GM19023 (cell line): ENCODE data around the gene ZNF541.
"Not testable (repeated sequence)": the region's sequence is repeated elsewhere in the genome, so short reads cannot be mapped to it uniquely, and the experiment has no call there.

Experiments
- ATAC-seq: cut with Tn5 transposase; IDR thresholded peaks from one replicate; pipeline ENCODE4 v1.9.1; 2021; ENCODE audit warnings: mild to moderate bottlenecking, moderate library complexity; ENCODE audit not compliant: unreplicated experiment

ZNF541 gene

GRCh38 chr19:47599671-47600245 is 26.8 kb upstream of the ZNF541 start:
- ATAC-seq, result not testable (repeated sequence)

DNA sequence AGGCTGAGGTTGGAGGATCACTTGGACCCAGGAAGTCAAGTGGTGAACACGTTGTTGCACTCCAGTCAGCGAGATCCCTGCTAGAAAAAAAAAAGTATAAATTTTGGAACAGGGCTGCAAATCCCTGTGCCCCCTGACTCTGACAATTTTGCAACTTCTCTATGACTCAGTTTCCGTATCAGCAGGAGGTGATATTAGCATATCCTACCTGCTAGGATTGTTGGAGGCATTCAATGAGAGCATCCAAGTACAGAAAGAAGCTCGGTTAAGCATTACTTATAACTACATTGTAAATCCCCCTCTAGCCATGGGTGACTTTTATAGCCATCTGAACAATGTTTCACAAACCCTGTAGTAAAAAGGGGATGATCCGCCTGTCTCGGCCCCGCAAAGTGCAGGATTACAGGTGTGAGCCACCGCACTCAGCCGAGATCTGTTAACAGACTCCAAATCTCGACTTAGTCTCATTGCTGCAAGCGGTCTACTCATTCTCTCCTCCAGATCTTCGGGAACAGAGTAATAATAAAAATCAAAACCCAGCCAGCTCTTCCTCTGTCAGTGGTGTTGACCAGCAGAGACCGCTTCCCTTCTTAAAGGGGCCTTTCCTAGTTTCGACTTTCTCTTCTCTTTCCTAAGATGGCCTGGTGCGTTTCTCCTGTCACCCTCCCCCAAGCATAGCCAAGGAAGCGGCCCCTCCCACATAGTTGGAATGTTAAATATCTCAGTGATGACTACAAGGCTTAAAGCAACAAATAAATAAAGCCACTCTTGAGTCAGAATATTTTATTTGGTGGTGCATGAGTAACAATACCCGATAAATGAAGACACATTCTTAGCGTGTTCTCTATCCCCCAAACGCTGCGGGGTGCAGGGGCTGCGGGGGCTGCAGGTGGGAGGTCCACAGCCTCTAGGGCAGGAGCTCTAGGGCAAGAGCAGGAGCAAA is 25.7 kb upstream of the ZNF541 start:
- ATAC-seq, result no peak

DNA sequence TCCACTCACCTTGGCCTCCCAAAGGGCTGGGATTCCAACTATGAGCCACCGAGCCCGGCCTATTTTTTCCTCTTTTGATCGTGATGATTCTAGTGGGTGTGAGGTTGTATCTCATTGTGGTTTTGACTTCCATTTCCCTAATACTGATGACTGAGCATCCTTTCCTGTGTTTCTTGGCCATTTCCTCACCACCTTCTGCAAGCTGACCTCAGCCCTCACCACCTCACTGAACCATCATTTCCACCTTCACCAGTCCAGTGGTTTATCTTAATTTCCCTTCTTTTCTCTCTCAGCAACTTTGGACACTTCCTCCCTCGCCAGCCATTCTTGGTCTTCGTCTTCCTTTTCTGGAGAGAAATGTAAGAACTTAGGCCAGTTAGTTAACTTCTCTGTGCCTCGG is 23.0 kb upstream of the ZNF541 start:
- no peak for ATAC-seq

DNA sequence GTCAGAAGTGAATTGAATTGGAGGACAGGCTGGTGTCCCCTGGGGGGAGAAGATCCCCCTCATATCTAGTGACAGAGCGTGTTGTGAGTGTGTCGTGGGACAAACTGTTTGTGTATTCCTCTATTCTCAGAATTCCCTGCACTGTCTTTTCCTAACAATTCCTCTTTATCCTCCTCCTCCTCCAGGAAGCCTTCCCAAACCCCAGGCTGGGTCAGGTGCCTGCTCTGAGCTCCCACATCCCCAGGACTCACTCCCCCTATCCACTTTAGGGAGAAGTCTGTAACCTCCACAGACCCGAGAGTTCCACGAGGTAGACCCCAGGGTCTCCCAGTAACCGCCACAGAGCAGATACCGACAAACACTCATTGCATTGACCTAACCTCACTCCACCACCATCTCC is 20.9 kb upstream of the ZNF541 start:
- ATAC-seq, result no peak

- ATAC-seq, result no peak
Observed at GRCh38 chr19:47589824-47590223, 16.9 kb upstream of the ZNF541 start.

GRCh38 chr19:47587295-47587694 is 14.3 kb upstream of the ZNF541 start:
- ATAC-seq, result no peak

GRCh38 chr19:47583161-47583560 is 10.2 kb upstream of the ZNF541 start:
- not testable (repeated sequence) for ATAC-seq

- ATAC-seq, result no peak
Observed at GRCh38 chr19:47582320-47582909, 9.5 kb upstream of the ZNF541 start.

DNA sequence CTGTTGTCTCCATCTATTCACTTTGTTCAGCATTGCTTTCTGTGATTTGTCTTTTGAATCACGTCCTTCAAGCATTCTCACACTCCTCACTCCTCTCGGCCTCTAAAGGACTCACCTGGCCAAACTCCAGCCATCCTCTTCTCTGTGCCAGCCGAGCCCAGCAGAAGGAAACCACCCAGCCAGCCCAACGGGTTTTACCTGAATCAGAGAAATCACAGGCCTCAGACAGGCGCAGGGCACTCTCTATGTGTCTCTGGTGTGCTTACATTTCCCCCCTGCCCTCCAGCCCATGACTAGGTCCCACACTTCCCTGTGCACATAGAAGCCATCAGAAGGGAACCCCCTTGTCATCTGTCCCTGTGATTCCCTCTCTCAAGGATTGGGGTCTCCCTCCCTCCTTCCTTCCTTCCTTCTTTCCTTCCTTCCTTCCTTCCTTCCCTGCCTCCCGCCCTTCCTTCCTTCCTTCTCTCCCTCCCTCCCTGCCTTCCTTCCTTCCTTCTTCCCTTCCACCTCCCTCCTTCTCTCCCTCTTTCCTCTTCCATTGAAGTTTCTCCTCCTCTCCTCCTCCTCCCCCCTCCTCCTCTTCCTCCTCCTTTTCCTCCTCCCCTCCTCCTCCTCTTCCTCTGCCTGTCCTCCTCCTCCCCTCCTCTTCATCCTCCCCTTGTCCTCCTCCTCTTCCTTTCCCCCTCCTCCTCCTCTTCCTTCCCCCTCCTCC is 8.8 kb upstream of the ZNF541 start:
- no peak for ATAC-seq

GRCh38 chr19:47580397-47580796 is 7.4 kb upstream of the ZNF541 start:
- ATAC-seq, result no peak

GRCh38 chr19:47572635-47573034 is 313 bp downstream of the ZNF541 start:
- no peak for ATAC-seq

DNA sequence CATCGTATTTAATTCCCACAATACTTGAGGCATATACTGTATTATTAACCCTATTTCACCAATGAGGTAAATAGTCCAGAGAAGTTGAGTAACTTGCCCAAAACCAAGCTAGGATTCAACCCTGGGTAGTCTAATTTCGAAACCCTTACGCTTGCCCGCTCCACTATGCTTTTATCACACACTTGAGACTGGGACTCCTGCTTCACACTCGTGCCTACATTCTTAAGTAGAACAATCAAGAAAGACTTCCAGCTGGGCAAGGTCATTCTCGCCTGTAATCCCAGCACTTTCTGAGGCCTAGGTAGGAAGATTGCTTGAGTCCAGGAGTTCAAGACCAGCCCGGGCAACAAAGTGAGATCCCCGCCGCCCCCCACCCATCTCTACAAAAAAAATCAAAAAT is 3.6 kb downstream of the ZNF541 start:
- no peak for ATAC-seq

DNA sequence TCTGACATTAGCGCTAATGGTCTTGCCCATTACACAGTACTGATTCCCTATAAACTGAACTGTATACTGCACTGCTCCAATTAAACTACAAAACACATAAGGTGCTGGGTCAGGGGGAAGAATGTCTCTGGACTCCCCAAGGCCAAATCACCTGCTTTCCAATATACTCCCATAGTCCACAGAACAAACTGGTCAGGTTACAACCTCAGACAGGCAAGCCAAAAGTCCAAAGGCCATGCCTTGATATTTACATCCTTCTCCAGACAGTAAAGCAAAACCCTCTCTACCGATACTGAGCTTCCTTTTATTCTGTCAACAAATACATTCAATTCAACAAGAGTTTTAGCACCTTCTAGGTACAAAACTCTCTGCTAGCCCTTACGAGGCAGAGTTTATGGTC is 8.9 kb downstream of the ZNF541 start:
- ATAC-seq, result no peak

GRCh38 chr19:47561440-47562057 is 11.4 kb downstream of the ZNF541 start:
- ATAC-seq, result no peak

DNA sequence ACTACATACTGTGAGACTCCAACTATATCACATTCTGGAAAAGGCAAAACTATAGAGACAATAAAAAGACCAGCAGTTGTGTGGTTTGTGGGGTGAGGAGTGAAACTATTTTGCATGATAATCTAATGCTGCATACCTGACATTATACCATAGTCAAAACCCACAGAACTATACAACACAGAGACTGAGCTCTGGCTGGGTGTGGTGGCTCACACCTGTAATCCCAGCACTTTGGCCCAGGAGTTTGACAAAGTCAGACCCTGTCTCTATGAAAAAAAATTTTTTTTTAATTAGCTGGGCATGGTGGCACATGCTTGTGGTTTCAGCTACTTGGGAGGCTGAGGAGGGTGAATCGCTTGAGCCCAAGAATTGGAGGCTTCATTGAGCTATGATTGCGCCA is 11.9 kb downstream of the ZNF541 start:
- no peak for ATAC-seq

DNA sequence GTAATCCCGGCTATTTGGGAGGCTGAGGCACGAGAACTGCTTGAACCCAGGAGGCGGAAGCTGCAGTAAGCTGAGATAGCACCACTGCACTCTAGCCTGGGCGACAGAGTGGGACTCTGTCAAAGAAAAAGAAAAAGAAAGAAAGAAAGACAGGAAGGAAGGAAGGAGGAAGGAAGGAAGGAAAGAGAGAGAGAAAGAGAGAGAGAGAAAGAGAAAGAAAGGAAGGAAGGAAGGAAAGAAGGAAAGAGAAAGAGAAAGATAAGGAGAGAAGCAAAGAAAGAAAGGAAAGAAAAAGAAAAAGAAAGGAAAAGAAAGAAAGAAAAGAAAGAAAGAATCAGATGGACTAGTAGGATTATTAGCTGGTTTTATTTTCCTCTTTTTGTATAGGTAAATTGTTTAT is 22.8 kb downstream of the ZNF541 start:
- ATAC-seq, result no peak

- no peak for ATAC-seq
Observed at GRCh38 chr19:47549261-47549862, 23.6 kb downstream of the ZNF541 start.

DNA sequence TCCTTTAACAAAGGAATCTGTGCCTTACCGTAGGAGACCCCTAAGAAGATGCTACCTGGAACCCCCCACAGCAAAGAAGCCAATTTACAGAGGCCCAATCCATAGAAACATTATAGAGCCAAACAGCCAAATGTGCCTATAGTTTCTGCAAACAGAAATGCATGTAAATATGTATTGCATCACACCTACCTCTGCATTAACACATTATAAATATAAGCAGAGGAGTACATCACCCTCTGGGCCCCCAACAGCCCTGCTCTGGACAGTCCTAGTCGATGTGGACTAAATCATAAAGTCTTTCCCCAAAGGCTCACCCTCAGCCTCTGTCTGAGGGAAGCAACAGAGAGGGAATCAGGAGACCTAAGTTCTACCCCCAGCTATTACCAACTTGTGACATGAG is 25.7 kb downstream of the ZNF541 start:
- no peak for ATAC-seq

DNA sequence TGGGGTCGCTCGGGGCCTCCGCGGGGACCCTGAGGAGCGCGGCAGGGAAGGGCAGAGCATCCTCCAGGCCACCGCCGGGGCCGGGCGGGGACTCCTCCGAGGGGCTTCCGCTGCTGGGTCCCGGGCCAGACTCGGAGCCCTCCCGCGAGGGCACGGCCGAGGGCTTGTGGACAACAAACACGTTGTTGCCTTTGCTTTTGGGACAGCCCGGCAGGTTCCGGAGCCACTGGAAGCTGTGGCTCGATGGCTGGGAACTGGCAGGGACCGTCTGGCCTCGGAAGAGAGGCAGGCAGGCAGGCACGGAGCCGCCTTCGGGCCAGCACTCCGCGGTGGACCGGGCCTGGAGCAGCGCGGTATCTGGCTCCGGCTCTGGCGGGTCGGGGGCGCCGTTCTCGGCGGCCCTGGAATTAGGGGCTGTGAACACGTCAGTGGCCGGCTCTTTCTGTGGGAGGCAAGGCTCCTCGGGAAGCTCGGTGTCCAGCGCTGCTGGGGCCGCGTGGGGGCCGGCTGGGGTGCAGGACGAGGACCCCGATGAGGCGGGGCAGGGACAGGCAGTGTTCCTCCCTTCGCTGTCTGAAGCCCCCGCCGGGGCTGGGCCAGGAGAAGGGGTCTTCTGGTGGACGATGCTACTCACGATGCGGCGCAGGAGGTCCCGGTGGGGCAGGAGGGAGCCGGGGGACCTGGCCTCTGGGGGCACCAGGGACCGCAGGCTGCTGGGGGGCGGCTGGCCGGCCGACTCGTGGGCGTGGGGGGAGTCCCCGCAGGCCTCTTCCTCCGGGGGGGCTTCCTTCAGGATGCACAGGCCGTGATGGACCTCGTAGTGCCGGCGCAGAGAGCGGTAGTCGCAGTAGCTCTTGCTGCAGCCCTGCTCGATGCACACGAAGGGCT is 27.6 kb downstream of the ZNF541 start:
- ATAC-seq, result no peak

DNA sequence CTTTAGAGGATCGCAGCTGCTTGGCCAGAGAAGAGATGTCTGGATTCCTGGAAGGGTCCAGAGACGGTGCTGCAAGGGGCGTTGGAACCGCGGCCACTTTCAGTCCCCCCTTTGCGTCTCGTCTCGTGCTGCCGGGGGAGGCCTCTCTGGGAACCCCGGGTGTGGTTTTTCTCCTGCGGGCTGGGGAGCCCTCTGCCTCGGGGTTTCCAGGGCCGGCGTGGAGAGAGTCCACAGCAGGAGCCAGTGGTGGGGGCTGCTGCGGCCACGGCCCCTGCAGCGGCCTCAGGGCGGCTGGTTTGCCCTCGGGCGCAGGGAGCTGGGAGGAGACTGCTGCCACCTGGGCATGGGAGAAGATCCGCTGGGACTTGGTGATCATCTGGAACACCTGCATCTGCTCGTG is 28.5 kb downstream of the ZNF541 start:
- ATAC-seq, result no peak
